C4-2B (cell line): Measurements from ENCODE around the gene UNK.

Experiments used
- CTCF ChIP-seq: fragments of 450-650 bp; conservative IDR thresholded peaks from 2 replicates; pipeline ENCODE4 v1.5.1; 2017; ENCODE audit warnings: mild to moderate bottlenecking
- ZFX ChIP-seq: fragments of 450-650 bp; IDR thresholded peaks from 2 replicates; pipeline ENCODE4 v1.6.1; 2017

- no peak for TF ChIP-seq CTCF
- no peak for TF ChIP-seq ZFX
Measured at GRCh38 chr17:75814900-75815373, 30.3 kb downstream of the UNK start.
